Dermis microvascular lymphatic vessel endothelial cell (primary cell): ENCODE results near the gene DYNC2H1. TPM values are rescaled to one million over a fixed set of nuclear protein-coding genes. Genes with fewer than 3 reads are reported as not detected.

ENCODE experiments used
- DNase-seq, 2 donors: peaks; one replicate each; pipeline versions ENCODE4 v3.0.0 to v3.0.0-alpha.2; 2010; ENCODE audit warnings: low read depth in 2 of 2
- total RNA-seq: library from RNA; depleted of rRNA; stranded (reverse); fragments of >200 nt; gene quantifications from 2 replicates; pipeline ENCODE4 v1.2.1, GENCODE V29; 2014

The DYNC2H1 gene
- total RNA-seq, 1 donor from 2014 or later: 3.3 TPM

- DNase-seq: no peak
Measured at GRCh38 chr11:103450241-103450640, 341.0 kb downstream of the DYNC2H1 start.

DNA sequence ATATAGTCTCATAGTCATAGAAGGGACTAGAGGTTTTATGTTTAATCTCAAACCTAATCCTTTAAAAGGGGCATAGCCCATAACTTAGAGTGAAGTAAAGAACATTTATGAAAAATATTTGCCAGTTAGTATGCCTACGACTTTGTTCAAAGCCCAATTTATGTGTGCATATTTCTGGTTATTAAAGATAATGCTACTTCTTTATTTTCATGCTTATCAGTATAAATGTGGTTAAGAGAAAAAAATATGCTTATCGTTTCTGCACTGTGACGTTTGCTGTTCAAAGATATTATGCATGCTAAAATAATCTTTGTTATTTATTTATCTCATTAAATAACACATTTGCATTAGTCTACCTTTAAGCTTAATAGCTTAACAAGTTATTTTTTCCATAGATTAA, 343.9 kb downstream of the DYNC2H1 start:
- DNase-seq: no peak

DNA sequence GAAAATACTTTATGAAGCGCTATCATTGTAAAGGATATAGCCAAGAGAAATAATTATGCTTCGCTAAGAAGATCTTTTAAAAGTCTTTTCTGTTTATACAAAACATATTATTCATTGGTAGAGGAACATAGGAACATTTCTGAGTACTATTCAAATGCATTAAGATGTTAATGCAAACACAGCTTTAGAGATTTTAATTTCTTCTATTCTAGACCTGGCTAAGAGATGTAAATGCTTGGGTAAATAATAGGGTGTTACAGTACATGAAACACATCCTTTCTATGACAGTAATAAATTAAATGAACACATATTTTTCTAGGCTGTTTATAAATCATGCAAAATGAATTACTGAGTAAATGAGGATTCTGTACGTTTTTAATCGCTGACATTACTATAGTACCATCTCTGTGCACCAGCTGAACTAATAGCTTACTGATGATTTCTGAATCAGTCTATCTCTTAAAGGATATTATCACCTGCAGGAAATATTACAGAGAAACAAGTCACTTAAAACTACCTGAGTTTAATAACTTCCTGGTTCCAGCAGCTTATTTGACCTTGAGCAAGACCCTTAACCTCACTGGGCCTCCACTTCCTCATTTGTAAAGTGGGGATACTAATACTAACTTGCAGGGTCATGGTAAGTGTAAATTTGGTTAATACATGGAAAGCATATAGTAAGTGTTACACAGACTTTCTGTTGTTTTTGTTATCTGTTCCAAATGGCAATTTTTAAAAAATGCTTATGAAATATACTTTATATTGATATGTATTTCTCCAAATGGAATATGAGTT, 344.9 kb downstream of the DYNC2H1 start:
- no peak for DNase-seq

- peak in 1 of 2 donors; percentile 2 for DNase-seq
Measured at GRCh38 chr11:103464420-103464819, 355.2 kb downstream of the DYNC2H1 start.

DNA sequence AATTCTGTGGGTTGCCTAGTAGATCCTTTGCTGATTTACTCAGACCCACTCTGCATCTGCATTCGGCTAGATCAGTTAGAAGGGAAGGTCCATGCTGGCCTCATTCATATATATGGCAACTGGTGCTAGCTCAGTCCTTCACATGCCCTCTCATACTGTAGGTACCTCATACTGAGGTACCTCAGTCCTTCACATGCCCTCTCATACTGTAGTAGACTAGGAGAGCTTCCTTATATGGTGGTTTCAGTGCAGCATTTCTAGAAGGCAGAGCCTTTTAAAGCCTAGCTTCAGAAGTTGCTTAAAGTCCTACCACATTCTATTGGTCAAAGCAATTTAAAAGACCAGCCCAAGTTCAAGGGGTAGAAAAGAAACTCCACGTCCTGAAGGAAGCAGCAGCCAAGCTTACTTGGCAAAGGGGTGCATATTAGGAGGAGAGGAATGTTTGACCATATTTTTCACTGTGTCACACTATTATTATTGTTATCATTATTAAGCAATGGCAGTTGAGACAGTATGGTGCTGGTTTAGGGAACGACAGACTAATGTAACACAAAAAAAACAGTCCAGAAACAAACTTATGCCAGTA, 356.4 kb downstream of the DYNC2H1 start:
- no peak for DNase-seq

DNA sequence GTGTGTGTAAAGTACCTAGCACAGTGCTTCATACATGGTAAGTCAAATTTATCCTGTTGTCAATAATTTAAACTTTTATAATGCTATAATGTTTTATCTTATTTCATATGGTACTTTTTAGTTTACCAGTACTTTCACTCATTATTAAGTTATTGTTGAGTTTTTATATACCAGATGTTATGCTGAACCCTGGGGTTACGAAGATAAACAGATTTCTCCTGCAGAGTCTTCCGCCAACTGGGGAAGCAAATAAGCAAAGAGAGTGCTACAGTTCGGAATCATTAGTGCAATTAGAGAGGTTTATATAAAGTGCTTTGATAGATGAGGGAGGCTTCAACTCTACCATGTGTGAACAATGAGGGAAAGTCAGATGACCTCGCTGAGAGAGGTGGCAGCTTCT, 362.3 kb downstream of the DYNC2H1 start:
- no peak for DNase-seq

GRCh38 chr11:103476874-103477273, 367.6 kb downstream of the DYNC2H1 start:
- DNase-seq: no peak

GRCh38 chr11:103480421-103480820, 371.2 kb downstream of the DYNC2H1 start:
- DNase-seq: no peak

DNA sequence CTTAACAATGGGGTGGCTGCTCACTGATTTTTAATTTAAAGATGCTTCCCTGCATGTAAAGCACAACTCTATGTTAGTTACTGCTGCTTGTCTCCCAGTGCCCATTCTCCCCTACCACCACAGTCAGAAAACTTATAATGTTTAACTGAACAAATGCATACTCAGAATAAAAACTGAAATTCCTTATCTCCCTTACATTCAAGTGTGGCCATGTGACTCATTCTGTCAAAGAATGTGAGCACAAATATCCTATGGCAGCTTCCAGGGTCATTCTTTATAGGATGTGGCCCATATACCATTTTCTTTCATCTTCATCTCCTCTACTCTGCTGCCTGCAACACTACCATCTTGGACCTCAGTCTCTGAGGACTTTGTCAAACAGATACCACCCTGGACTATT, 374.8 kb downstream of the DYNC2H1 start:
- DNase-seq: no peak

DNA sequence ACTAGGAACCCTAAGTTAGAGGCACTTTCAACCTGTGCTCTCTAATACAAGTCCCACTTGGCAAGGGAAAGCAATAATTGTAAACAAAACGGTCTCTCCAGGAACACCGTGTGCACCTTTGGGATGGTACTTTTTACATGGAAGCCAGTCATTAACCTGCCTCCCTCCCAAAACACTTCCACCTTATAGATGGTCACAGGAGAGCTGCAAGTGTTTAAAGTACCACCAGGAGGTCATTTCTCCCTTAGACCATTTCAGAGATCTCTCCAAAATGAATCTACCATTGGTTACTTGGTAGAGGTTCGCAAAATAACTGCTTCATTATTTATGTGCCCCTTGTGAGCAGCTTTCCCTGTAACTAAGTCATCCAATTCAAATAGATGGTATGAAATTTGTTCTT, 375.3 kb downstream of the DYNC2H1 start:
- no peak for DNase-seq

GRCh38 chr11:103486604-103487003, 377.4 kb downstream of the DYNC2H1 start:
- DNase-seq: no peak

DNA sequence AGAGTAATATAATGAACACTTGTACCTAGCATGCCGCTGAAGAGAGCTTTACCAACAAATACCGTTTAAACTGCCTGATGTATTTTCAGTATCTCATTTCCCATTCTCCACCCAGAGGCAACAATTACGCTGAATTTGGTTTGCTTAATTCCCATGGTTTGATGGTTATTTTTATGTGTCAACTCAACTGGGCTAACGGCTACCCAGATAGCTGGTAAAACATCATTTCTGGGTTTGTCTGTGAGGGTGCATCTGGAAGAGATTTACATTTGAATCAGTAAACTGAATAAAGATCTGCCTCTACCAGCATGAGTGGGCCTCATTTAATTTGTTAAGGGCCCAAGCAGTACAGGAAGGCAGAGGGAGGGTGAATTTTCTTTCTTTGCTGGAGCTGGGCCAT, 377.9 kb downstream of the DYNC2H1 start:
- no peak for DNase-seq

DNA sequence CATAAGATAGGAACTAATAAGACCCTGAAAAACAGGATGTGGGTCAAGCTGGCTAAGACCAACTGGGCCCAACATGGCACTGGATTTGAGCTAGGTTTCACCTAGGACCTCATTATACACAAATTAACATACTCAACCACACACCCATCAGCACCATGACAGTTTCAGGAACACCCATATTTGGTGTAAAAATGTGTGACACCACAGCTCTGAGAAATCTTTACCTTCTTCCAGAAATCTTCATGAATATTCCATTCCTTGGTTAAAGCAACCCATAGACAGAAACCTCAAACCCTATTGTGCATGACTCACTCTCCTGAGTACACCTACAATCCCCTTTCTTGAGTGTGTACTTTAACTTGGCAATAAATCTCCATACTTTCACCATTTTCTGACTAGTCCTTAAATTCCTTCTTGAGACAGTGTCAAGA, 378.8 kb downstream of the DYNC2H1 start:
- no peak for DNase-seq

DNA sequence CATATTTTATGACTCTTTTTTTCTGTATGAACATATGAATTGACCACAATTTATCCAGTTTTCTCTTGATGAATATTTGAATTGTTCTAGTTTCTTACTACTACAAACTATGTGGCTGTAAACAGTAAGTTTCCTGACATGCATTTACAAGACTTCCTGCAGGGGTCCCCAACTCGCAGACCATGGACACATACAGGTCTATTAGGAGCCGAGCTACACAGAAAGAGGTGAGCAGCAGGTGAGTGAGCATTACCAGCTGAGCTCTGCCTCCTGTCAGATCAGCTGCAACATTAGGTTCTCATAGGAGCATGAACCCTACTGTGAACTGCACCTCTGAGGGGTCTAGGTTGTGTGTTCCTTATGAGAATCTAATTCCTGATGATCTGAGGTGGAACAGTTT, 379.4 kb downstream of the DYNC2H1 start:
- no peak for DNase-seq

GRCh38 chr11:103491777-103492176, 382.6 kb downstream of the DYNC2H1 start:
- no peak for DNase-seq

GRCh38 chr11:103494491-103494890, 385.3 kb downstream of the DYNC2H1 start:
- no peak for DNase-seq

- no peak for DNase-seq
Measured at GRCh38 chr11:103497268-103497667, 388.0 kb downstream of the DYNC2H1 start.

- no peak for DNase-seq
Measured at GRCh38 chr11:103499710-103500340, 390.6 kb downstream of the DYNC2H1 start.

DNA sequence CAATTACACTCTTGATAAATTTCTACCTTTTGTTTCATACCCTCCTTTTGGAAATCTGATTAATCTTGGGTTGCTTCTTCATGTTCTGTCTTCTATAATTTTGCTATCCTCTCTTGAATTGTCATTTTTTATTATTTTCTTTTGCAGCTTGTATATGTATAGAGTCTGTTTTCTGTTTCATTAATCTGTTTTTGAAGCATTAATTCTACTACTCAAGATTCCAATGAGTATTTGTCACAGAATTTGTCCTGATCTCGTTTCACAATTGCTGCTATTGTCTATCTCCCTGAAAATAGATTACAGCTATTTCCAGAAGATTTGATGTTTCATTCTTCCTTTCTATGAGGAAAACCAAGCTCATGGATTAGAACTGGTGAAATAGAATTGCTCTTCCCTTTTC, 406.1 kb downstream of the DYNC2H1 start:
- no peak for DNase-seq

DNA sequence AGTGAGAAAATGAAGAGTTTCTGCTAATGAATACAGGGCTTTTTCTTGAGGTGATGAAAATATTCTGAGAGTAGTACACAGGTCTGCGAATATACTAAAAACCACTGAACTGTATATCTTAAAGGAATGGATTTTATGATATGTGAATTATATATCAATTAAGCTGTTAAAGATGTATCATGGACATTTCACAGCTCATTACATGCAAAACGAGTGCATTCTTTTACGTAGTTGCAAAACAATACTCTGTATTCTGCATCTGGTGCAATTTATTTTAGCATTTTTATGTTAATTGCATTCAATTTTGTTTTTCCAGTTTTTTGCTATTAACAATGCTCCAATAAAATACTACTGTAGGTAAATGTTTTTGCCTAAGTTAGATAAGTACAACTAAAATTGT, 411.6 kb downstream of the DYNC2H1 start:
- no peak for DNase-seq

- DNase-seq: peak in 1 of 2 donors; percentile 78
Measured at GRCh38 chr11:103525069-103525468, 415.8 kb downstream of the DYNC2H1 start.

- no peak for DNase-seq
Measured at GRCh38 chr11:103528046-103528445, 418.8 kb downstream of the DYNC2H1 start.

GRCh38 chr11:103528596-103528995, 419.4 kb downstream of the DYNC2H1 start:
- no peak for DNase-seq
